HUES64 (cell line): Measurements from ENCODE around the gene KLC3.

Experiments
- H3K27ac ChIP-seq: 2 replicates; pipeline ENCODE4 v1.7.0; 2013; ENCODE audit warnings: low read depth, low read length, inconsistent platforms
- H3K27me3 ChIP-seq: 2 replicates; pipeline ENCODE4 v1.6.1; 2013; ENCODE audit warnings: mild to moderate bottlenecking, low read length; ENCODE audit not compliant: insufficient read depth
- H3K36me3 ChIP-seq: 2 replicates; pipeline ENCODE4 v1.6.1; 2013; ENCODE audit warnings: mild to moderate bottlenecking, low read length; ENCODE audit not compliant: insufficient read depth
- H3K4me1 ChIP-seq: 2 replicates; pipeline ENCODE4 v1.6.1; 2013; ENCODE audit warnings: mild to moderate bottlenecking, low read length, moderate library complexity; ENCODE audit not compliant: insufficient read depth
- H3K4me3 ChIP-seq: 2 replicates; pipeline ENCODE4 v1.5.1; 2013; ENCODE audit warnings: mild to moderate bottlenecking, low read length, moderate library complexity
- H3K9ac ChIP-seq: 2 replicates; pipeline ENCODE4 v1.6.1; 2013; ENCODE audit warnings: mild to moderate bottlenecking, low read depth, low read length
- H3K9me3 ChIP-seq: 2 replicates; pipeline ENCODE4 v1.6.1; 2013; ENCODE audit warnings: low read depth, low read length; ENCODE audit not compliant: insufficient read depth
- WGBS: fragments of 150-250, 120-280 bp; methylation state at CpG from one replicate; pipeline ENCODE4 v1.1.7; 2013; ENCODE audit warnings: missing lambda C conversion rate; 5-methylcytosine and 5-hydroxymethylcytosine counted together

The KLC3 gene

GRCh38 chr19:45380107-45380506 is 39.6 kb downstream of the KLC3 start:
- no peaks in the 10 kb centered on the region for H3K9me3 ChIP-seq
- H3K4me3 ChIP-seq = no peak overlapping the region
- H3K27me3 ChIP-seq = peaks cover 3% of the 10 kb centered on the region; the same call in 1 of the 2 replicates
- H3K27ac ChIP-seq = no peak overlapping the region
- H3K4me1 ChIP-seq = peaks cover 4% of the 10 kb centered on the region
- no peak overlapping the region for H3K9ac ChIP-seq
- H3K36me3 ChIP-seq = no peaks in the 10 kb centered on the region
- WGBS = 96% methylated on average over 1 of the region's 1 CpG

- no peak overlapping the region for H3K27ac ChIP-seq
- H3K4me3 ChIP-seq = no peak overlapping the region
- 95% methylated on average over 29 of the region's 29 CpGs for WGBS
- no peak overlapping the region for H3K9ac ChIP-seq
- H3K4me1 ChIP-seq = no peaks in the 10 kb centered on the region
- H3K27me3 ChIP-seq = peaks cover 3% of the 10 kb centered on the region; the same call in 1 of the 2 replicates
- no peaks in the 10 kb centered on the region for H3K9me3 ChIP-seq
- H3K36me3 ChIP-seq = no peaks in the 10 kb centered on the region
Observed at GRCh38 chr19:45382426-45382825, 41.9 kb downstream of the KLC3 start.

GRCh38 chr19:45385392-45386221 is 45.1 kb downstream of the KLC3 start:
- WGBS = 96% methylated on average over 75 of the region's 75 CpGs
- H3K4me1 ChIP-seq = no peaks in the 10 kb centered on the region
- no peaks in the 10 kb centered on the region for H3K36me3 ChIP-seq
- H3K4me3 ChIP-seq = 0 out of 2 replicates have a peak overlapping the region, but pooled peaks have one; percentile 3
- no peak overlapping the region for H3K9ac ChIP-seq
- no peaks in the 10 kb centered on the region for H3K9me3 ChIP-seq
- H3K27me3 ChIP-seq = peaks cover 3% of the 10 kb centered on the region; the same call in 1 of the 2 replicates
- no peak overlapping the region for H3K27ac ChIP-seq

DNA sequence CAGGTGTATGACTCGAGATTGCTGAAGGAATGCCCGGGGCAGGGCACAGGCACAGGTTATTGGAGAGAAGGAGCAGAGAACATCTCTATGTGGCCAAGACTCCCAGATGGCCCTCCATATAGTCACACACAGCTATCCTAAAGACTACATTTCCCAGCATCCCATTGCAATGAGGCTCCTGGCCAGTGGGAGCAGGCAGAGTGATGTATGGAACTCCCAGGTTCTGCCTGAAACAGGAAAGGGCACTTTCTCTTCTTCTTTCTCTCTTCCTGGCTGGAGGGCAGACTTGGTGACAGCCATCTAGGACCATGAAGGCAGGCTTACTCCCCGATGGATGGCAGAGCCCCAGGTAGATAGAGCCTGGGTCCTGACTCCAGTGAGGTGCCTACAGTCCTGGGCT is 50.8 kb downstream of the KLC3 start:
- H3K9me3 ChIP-seq = no peaks in the 10 kb centered on the region
- no peak overlapping the region for H3K27ac ChIP-seq
- no peaks in the 10 kb centered on the region for H3K27me3 ChIP-seq
- H3K36me3 ChIP-seq = 0 out of 2 replicates have a peak, but pooled peaks cover 3% of the 10 kb centered on the region
- WGBS = 81% methylated on average over 3 of the region's 3 CpGs
- no peak overlapping the region for H3K4me3 ChIP-seq
- H3K9ac ChIP-seq = no peak overlapping the region
- H3K4me1 ChIP-seq = peaks cover 3% of the 10 kb centered on the region; the same call in 1 of the 2 replicates

GRCh38 chr19:45391871-45392665 is 51.5 kb downstream of the KLC3 start:
- no peaks in the 10 kb centered on the region for H3K9me3 ChIP-seq
- no peak overlapping the region for H3K4me3 ChIP-seq
- H3K36me3 ChIP-seq = 0 out of 2 replicates have a peak, but pooled peaks cover 3% of the 10 kb centered on the region
- peaks cover 3% of the 10 kb centered on the region for H3K4me1 ChIP-seq
- no peak overlapping the region for H3K9ac ChIP-seq
- H3K27ac ChIP-seq = no peak overlapping the region
- H3K27me3 ChIP-seq = peaks cover 6% of the 10 kb centered on the region; the same call in 1 of the 2 replicates
- 94% methylated on average over 21 of the region's 21 CpGs for WGBS

DNA sequence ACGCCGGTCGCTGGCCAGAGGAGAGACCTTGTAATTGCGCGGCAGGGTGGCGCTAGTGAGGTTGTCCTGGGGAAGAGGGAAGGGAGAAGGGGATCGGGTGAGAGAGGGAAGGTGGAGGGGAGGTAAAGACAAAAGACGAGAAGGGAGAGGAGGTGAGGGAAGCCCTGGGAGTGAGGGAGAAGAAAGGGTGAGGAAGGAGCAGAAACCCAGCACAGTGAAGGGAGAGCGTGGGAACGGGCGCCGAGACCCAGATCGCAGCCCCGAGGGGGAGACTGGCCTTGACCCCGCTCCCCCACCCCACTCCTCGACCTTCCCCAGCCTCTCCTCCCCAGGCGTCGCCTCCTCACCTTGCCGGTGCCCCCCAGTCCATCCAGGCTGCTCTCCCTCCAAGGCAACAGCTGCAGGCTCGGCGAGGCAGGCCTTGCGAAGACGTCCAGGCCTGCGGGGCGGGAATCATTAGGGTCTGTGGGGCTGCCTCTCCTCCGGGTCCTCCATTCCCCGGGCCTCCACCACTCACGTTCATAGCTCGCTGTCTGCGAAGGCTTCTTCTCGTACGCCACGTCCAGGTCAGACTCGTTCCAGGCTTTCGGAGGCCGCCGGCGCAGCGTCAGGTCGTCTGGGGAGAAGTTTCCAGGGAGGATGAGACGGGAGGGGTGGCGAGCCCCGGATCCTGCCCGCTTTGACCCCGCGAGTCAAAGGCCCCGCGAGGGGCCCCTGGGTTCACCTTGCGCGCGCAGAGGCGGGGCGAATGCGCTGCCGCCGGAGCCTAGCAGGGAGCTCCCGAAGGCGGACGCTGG is 55.5 kb downstream of the KLC3 start:
- Histone ChIP-seq H3K27ac (0 out of 2 replicates have a peak overlapping the region, but pooled peaks have one; percentile 18), H3K9me3 (no peaks in the 10 kb centered on the region), H3K4me3 (peak overlapping the region; percentile 36), H3K4me1 (peaks cover 3% of the 10 kb centered on the region), H3K27me3 (peaks cover 7% of the 10 kb centered on the region; the same call in 1 of the 2 replicates), H3K36me3 (0 out of 2 replicates have a peak, but pooled peaks cover 3% of the 10 kb centered on the region), H3K9ac (no peak overlapping the region)
- WGBS = 82% methylated on average over 59 of the region's 59 CpGs

DNA sequence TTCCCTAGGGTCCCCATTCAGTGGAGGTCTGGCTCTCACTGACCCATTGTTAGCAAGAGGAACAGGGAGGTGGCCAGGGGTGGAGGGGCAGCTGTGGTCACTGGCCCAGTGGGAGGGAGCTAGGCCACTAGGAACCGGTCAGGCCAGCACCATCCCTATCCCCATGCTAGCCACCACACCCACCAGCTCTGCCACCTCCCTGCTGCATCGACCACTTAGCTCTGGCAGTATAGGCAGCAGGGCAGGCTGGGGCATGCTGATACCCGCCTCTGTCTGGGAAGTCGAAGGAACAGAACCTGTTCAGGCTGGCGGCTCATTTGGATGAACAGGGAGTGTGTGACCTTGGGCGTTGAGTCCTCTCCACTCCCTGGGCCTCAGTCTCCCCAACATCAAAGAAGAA is 59.6 kb downstream of the KLC3 start:
- WGBS = 86% methylated on average over 6 of the region's 6 CpGs
- Histone ChIP-seq H3K9me3 (no peaks in the 10 kb centered on the region), H3K4me1 (peaks cover 13% of the 10 kb centered on the region), H3K9ac (no peak overlapping the region), H3K4me3 (no peak overlapping the region), H3K27me3 (peaks cover 15% of the 10 kb centered on the region), H3K36me3 (no peaks in the 10 kb centered on the region), H3K27ac (no peak overlapping the region)
